Neural progenitor cell (in vitro differentiated cells): Measurements from ENCODE around the gene PPFIA1. TPM values are rescaled to one million over a fixed set of nuclear protein-coding genes. Genes with fewer than 3 reads are reported as not detected.

Source experiments
- DNase-seq: peaks from one replicate; pipeline ENCODE4 v3.0.0-alpha.2; 2016; ENCODE audit warnings: low spot score
- H2AFZ ChIP-seq: fragments of 200-600 bp; sonication (generic); replicated peaks from 2 replicates; pipeline ENCODE4 v1.6.1; 2016; ENCODE audit warnings: antibody characterized with exemption
- H3F3A ChIP-seq: fragments of 200-600 bp; sonication (generic); 2 replicates; pipeline ENCODE4 v1.6.1; 2016; ENCODE audit warnings: antibody characterized with exemption, low read depth
- H3K27ac ChIP-seq: fragments of 200-600 bp; sonication (generic); 2 replicates; pipeline ENCODE4 v1.5.1; 2016; ENCODE audit warnings: mild to moderate bottlenecking
- H3K27me3 ChIP-seq: fragments of 200-600 bp; sonication (generic); 2 replicates; pipeline ENCODE4 v1.6.1; 2016; ENCODE audit warnings: mild to moderate bottlenecking, moderate library complexity
- H3K36me3 ChIP-seq: fragments of 200-600 bp; sonication (generic); 2 replicates; pipeline ENCODE4 v1.5.1; 2016
- H3K4me1 ChIP-seq: fragments of 200-600 bp; sonication (generic); 2 replicates; pipeline ENCODE4 v1.6.1; 2016; ENCODE audit warnings: mixed run types
- H3K4me2 ChIP-seq: fragments of 200-600 bp; sonication (generic); 2 replicates; pipeline ENCODE4 v1.6.1; 2016
- H3K4me3 ChIP-seq: fragments of 200-600 bp; sonication (generic); 2 replicates; pipeline ENCODE4 v1.5.1; 2016
- H3K79me2 ChIP-seq: fragments of 200-600 bp; sonication (generic); 2 replicates; pipeline ENCODE4 v1.6.1; 2016; ENCODE audit warnings: low read depth
- H3K9ac ChIP-seq: fragments of 200-600 bp; sonication (generic); 2 replicates; pipeline ENCODE4 v1.6.1; 2016
- H3K9me3 ChIP-seq: fragments of 200-600 bp; sonication (generic); 2 replicates; pipeline ENCODE4 v1.5.1; 2016; ENCODE audit warnings: low read depth
- H4K20me1 ChIP-seq: fragments of 200-600 bp; sonication (generic); 2 replicates; pipeline ENCODE4 v1.6.1; 2016; ENCODE audit warnings: low read depth
- H3K27ac Mint-ChIP-seq: 3 replicates; pipeline ENCODE4 v1.8.0; 2021; ENCODE audit warnings: mixed read lengths
- H3K27me3 Mint-ChIP-seq: 2 replicates; pipeline ENCODE4 v1.8.0; 2022; ENCODE audit warnings: low read depth, mild to moderate bottlenecking, inconsistent platforms, moderate library complexity, mixed read lengths; ENCODE audit not compliant: insufficient read depth
- H3K36me3 Mint-ChIP-seq: 3 replicates; pipeline ENCODE4 v1.8.0; 2021; ENCODE audit warnings: mixed read lengths
- H3K4me1 Mint-ChIP-seq: 3 replicates; pipeline ENCODE4 v1.8.0; 2021; ENCODE audit warnings: mixed read lengths
- H3K4me3 Mint-ChIP-seq: 3 replicates; pipeline ENCODE4 v1.8.0; 2021; ENCODE audit warnings: mild to moderate bottlenecking, moderate library complexity, mixed read lengths
- H3K9me3 Mint-ChIP-seq: 3 replicates; pipeline ENCODE4 v1.8.0; 2020; ENCODE audit warnings: mixed read lengths
- CTCF ChIP-seq: fragments of 200-600 bp; sonication (generic); IDR thresholded peaks from 2 replicates; pipeline ENCODE4 v1.5.1; 2017; ENCODE audit warnings: antibody characterized with exemption, mild to moderate bottlenecking
- EZH2 ChIP-seq: fragments of 200-600 bp; sonication (generic); IDR thresholded peaks from 2 replicates; pipeline ENCODE4 v1.6.1; 2017; ENCODE audit warnings: antibody characterized with exemption, mild to moderate bottlenecking, moderate library complexity
- EZH2phosphoT487 ChIP-seq: fragments of 200-600 bp; sonication (generic); IDR thresholded peaks from 2 replicates; pipeline ENCODE4 v1.6.1; 2017; ENCODE audit warnings: antibody characterized with exemption
- total RNA-seq: library from RNA; depleted of rRNA; stranded (reverse); fragments of >200 nt; gene quantifications from 2 replicates; pipeline ENCODE4 v1.2.3, GENCODE V29; 2015; ENCODE audit warnings: low replicate concordance

The PPFIA1 gene
- total RNA-seq, 1 donor from 2014 or later: 42.6 TPM

DNA sequence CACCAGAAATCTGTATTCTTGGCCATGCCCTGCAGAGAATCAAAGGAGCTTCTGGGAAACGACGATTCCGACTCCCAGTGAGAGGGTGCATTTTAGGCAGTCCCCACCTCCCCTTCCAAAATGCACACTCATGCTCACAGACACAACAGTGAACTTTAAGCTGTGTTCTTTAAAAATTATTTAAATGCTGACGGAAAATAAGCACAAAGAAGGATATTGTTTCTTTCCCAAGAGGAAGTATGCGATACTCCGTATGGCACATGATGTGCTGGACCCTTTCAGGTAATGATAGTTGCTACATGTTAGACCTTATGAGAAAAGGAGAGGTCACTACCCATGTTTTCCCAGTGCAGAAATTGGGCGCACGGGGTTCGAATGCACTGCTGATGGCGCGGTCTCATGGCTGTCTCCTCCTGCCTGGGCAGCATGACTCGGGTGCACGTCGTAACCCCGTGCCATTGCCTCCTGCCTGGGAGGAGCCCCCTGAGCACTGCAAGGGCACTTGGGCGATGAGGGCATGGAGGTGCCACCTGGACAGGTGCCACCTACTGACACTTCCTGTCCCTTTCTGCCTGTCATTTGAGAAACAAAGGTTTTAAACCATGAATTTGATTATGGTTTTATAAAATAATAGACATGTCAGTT, 64.0 kb downstream of the PPFIA1 start:
- no peak for DNase-seq
- Histone ChIP-seq H3K4me2 (no peak overlapping the region), H3K27me3 (no peaks in the 10 kb centered on the region), H3K36me3 (peaks cover 16% of the 10 kb centered on the region), H3F3A (no peaks in the 10 kb centered on the region), H3K27ac (no peak overlapping the region), H3K4me3 (no peak overlapping the region), H3K4me1 (no peaks in the 10 kb centered on the region), H3K79me2 (no peaks in the 10 kb centered on the region), H4K20me1 (peaks cover 3% of the 10 kb centered on the region), H3K9me3 (no peaks in the 10 kb centered on the region), H3K9ac (no peak overlapping the region), H2AFZ (no peak overlapping the region)
- Mint-ChIP-seq H3K9me3 (no peaks in the 10 kb centered on the region), H3K27me3 (no peaks in the 10 kb centered on the region), H3K27ac (no peak overlapping the region), H3K4me3 (no peak overlapping the region), H3K4me1 (no peaks in the 10 kb centered on the region), H3K36me3 (peaks cover 40% of the 10 kb centered on the region)
- no peak for TF ChIP-seq EZH2phosphoT487
- no peak for TF ChIP-seq CTCF
- TF ChIP-seq EZH2: no peak

DNA sequence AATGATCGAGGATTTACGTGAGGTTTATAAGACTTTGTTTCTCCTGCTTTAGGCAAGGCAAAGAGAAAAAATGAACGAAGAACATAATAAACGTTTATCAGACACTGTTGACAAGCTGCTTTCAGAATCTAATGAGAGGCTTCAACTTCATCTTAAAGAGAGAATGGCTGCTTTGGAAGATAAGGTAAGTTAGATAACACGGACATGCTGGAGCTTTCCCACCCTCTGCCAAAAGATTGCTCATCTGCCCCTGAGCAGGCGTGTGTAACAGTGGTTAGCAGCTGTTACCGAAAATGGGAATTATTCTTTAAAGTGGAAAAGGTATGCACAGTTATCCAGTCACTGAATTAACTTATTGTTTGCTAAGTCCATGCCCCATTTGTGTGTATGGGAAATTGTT, 65.0 kb downstream of the PPFIA1 start:
- TF ChIP-seq CTCF (no peak), EZH2phosphoT487 (no peak), EZH2 (no peak)
- Histone ChIP-seq H4K20me1 (peaks cover 3% of the 10 kb centered on the region), H3K9me3 (no peaks in the 10 kb centered on the region), H3K9ac (no peak overlapping the region), H3K4me1 (no peaks in the 10 kb centered on the region), H3F3A (no peaks in the 10 kb centered on the region), H2AFZ (no peak overlapping the region), H3K36me3 (peaks cover 7% of the 10 kb centered on the region), H3K79me2 (no peaks in the 10 kb centered on the region), H3K4me3 (no peak overlapping the region), H3K27ac (no peak overlapping the region), H3K27me3 (no peaks in the 10 kb centered on the region), H3K4me2 (no peak overlapping the region)
- Mint-ChIP-seq H3K36me3 (peaks cover 33% of the 10 kb centered on the region), H3K27ac (no peak overlapping the region), H3K27me3 (no peaks in the 10 kb centered on the region), H3K4me3 (no peak overlapping the region), H3K9me3 (no peaks in the 10 kb centered on the region), H3K4me1 (no peaks in the 10 kb centered on the region)
- no peak for DNase-seq

DNA sequence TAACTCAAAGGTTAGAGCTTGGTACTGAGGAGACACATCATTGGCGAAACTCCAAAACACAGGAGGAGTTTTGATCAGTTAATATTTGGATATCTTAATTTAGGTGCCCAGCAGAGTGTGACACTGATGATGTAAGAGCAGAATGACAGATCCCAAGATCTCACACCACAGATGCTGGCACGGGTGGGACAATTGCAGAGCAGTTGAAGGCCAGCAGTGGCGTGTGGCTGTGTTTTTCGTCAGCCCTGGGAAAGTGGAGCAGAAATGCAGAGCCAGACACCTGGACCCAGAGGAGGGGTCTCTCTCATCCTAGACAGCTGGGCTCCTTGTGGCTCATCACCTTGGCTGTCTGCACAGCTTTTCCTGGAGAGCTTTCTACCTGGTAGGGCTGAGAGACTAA, 68.1 kb downstream of the PPFIA1 start:
- H3K36me3 Mint-ChIP-seq: peaks cover 31% of the 10 kb centered on the region
- TF ChIP-seq EZH2: no peak
- TF ChIP-seq CTCF: no peak
- TF ChIP-seq EZH2phosphoT487: no peak
- H3K9ac ChIP-seq: no peak overlapping the region

More for the DNA sequence above, 68.1 kb downstream of the PPFIA1 start:
- Mint-ChIP-seq H3K27me3 (peaks cover under 1% of the 10 kb centered on the region), H3K27ac (no peak overlapping the region), H3K4me1 (no peaks in the 10 kb centered on the region), H3K4me3 (no peak overlapping the region), H3K9me3 (no peaks in the 10 kb centered on the region)
- Histone ChIP-seq H2AFZ (no peak overlapping the region), H3K4me3 (no peak overlapping the region), H3F3A (no peaks in the 10 kb centered on the region), H3K36me3 (peaks cover 6% of the 10 kb centered on the region), H3K27ac (no peak overlapping the region), H3K27me3 (no peaks in the 10 kb centered on the region), H3K9me3 (no peaks in the 10 kb centered on the region), H3K79me2 (no peaks in the 10 kb centered on the region), H3K4me1 (no peaks in the 10 kb centered on the region), H3K4me2 (no peak overlapping the region), H4K20me1 (no peaks in the 10 kb centered on the region)
- no peak for DNase-seq
